Mesodermal cell (in vitro differentiated cells): ENCODE measurements around the gene TMEM9B.
"Not testable (repeated sequence)": the region's sequence is repeated elsewhere in the genome, so short reads cannot be mapped to it uniquely, and the experiment has no call there.

ENCODE experiments used
- H3K27ac ChIP-seq: 2 replicates; pipeline ENCODE4 v1.7.0; 2013; ENCODE audit warnings: mild to moderate bottlenecking, low read depth, low read length, moderate library complexity; ENCODE audit not compliant: severe bottlenecking
- H3K36me3 ChIP-seq: 2 replicates; pipeline ENCODE4 v1.7.1; 2013; ENCODE audit warnings: mild to moderate bottlenecking, low read length, moderate library complexity; ENCODE audit not compliant: control insufficient read depth, insufficient read depth
- H3K4me1 ChIP-seq: one replicate; pipeline ENCODE4 v1.7.1; 2013; ENCODE audit warnings: mild to moderate bottlenecking, low read length; ENCODE audit not compliant: insufficient read depth, control insufficient read depth, poor library complexity, severe bottlenecking
- H3K4me3 ChIP-seq: 2 replicates; pipeline ENCODE4 v1.7.0; 2013; ENCODE audit warnings: low read length, control low read depth, mild to moderate bottlenecking; ENCODE audit not compliant: insufficient read depth, poor library complexity, severe bottlenecking; ENCODE audit errors: extremely low read depth
- H3K9me3 ChIP-seq: 2 replicates; pipeline ENCODE4 v1.7.1; 2013; ENCODE audit warnings: mild to moderate bottlenecking, low read length, moderate library complexity; ENCODE audit not compliant: control insufficient read depth
- WGBS, 2 experiments: methylation state at CpG; one replicate each; pipeline ENCODE4 v1.1.5; 2013; ENCODE audit warnings: missing lambda C conversion rate in 2 of 2; ENCODE audit not compliant: insufficient coverage in 2 of 2; 5-methylcytosine and 5-hydroxymethylcytosine counted together

Gene TMEM9B

GRCh38 chr11:8947230-8947943 lies 16.9 kb downstream of the TMEM9B start:
- Histone ChIP-seq H3K4me3 (no peak overlapping the region), H3K9me3 (no peaks in the 10 kb centered on the region), H3K36me3 (peaks cover 27% of the 10 kb centered on the region), H3K27ac (no peak overlapping the region), H3K4me1 (peaks cover 8% of the 10 kb centered on the region)
- 86 to 100% methylated on average over 1 of the region's 4 CpGs for WGBS, 2 experiments

GRCh38 chr11:8942518-8943066 lies 21.6 kb downstream of the TMEM9B start, which contains the start of gene ASCL3:
ASCL3 (minus strand) TSS chr11:8943016; CDS start chr11:8938161, 4,855 bp downstream.
- WGBS, 2 experiments, result 100% methylated on average over 1 of the region's 5 CpGs; no CpG with 5 or more reads in 1 of the 2 experiments
- H3K9me3 ChIP-seq, result no peaks in the 10 kb centered on the region

GRCh38 chr11:8941341-8942103 lies 22.7 kb downstream of the TMEM9B start:
- H3K4me3 ChIP-seq, result no peak overlapping the region
- WGBS, 2 experiments, result 84 to 94% methylated on average over 4 to 6 of the region's 8 CpGs

More at GRCh38 chr11:8942518-8943066, 21.6 kb downstream of the TMEM9B start, which contains the start of gene ASCL3:
- Histone ChIP-seq H3K36me3 (peaks cover 4% of the 10 kb centered on the region), H3K27ac (no peak within 1 kb of the TSS), H3K4me3 (no peak within 1 kb of the TSS), H3K4me1 (peaks cover 2% of the 10 kb centered on the region)

DNA sequence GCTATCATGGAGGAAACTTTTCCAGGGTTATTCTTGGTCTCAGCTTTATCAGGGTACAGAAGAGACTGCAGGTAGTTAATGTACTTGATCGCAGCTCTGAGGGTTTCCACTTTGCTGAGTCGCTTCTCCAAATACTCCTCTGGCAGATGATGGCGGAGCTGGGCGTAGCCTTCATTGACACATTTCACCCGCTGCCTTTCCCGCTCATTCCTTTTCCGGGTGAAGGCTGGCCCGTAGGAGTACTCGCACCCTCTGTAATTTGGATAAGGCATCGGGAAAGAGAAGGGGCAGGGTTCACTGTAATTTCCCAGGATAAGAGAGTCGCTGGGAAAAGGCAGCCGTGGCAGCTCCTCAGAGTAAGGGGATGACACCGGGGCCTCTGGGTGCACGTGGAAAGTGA lies 26.6 kb downstream of the TMEM9B start:
- Histone ChIP-seq H3K36me3 (no peaks in the 10 kb centered on the region), H3K4me1 (peaks cover 24% of the 10 kb centered on the region), H3K27ac (no peak overlapping the region), H3K9me3 (no peaks in the 10 kb centered on the region), H3K4me3 (no peak overlapping the region)
- WGBS, 2 experiments, result 90 to 93% methylated on average over 12 of the region's 14 CpGs

More at GRCh38 chr11:8941341-8942103, 22.7 kb downstream of the TMEM9B start:
- H3K27ac ChIP-seq, result no peak overlapping the region
- H3K9me3 ChIP-seq, result no peaks in the 10 kb centered on the region
- no peaks in the 10 kb centered on the region for H3K4me1 ChIP-seq
- H3K36me3 ChIP-seq, result no peaks in the 10 kb centered on the region

DNA sequence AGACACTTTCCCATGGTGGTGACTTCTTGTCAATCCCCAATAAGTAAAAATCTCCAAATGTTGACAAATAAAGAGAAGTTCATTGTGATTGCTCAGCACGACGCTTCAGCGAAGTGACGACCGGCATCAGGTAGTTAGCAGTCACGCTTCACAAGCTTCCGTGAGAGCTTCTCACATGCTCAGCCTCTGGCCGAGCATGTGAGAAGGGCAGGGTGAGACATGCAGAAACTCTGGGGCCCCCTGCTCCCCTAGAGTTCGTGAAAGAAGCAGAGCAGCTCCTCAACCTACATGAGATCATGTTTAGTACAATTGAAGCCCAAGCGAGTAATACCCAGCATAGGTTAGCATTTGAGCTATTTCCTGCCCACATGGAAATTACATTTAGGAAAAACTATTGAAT lies 27.1 kb downstream of the TMEM9B start:
- H3K27ac ChIP-seq, result no peak overlapping the region
- no peak overlapping the region for H3K4me3 ChIP-seq
- no peaks in the 10 kb centered on the region for H3K9me3 ChIP-seq
- no peaks in the 10 kb centered on the region for H3K36me3 ChIP-seq
- WGBS, 2 experiments, result 94 to 97% methylated on average over 10 of the region's 10 CpGs
- H3K4me1 ChIP-seq, result peaks cover 27% of the 10 kb centered on the region

- peaks cover 28% of the 10 kb centered on the region for H3K4me1 ChIP-seq
- H3K9me3 ChIP-seq, H3K36me3 ChIP-seq, H3K4me3 ChIP-seq: not testable (repeated sequence)
- peak overlapping the region; percentile 79 for H3K27ac ChIP-seq
- no CpG with 5 or more reads among the region's 2 CpGs for WGBS, 2 experiments
Measured at GRCh38 chr11:8935789-8936188, 28.5 kb downstream of the TMEM9B start.

DNA sequence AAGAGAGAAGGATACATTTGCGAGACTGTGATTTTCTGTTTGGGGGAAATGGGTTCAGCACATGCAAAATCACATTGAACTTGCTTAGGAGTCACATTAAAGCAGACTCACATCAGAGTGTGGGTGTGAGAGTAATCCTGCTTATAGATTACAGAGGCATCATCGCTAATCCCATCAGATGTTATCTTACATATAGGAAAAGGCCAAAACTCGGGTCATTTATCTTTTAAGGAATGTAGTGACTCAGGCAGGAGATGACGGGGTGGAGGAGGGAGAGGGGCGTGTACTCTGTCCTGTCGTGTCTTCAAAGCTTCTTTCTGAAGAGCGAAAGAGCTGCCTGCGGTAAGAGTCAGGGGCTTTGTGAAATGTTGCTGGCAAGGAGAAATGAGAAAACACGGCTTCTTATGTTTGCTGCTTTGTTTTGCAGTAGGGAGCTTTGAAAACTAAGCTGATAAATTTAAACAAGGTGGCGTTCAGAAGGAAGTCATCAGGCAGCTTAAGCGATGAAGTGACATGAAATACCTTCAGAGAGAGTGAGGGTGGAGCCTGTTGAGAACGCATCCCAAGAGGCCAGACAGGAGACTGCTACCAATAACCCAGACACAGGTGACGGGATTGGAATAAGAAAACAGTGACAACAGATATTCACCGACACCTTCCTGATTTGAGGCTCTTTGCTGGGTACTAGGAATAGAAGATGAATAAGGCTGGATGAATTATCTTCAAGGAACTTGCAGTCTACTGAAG lies 29.3 kb downstream of the TMEM9B start:
- H3K36me3 ChIP-seq, result no peaks in the 10 kb centered on the region
- no peak overlapping the region for H3K4me3 ChIP-seq
- H3K4me1 ChIP-seq, result peaks cover 32% of the 10 kb centered on the region
- no peaks in the 10 kb centered on the region for H3K9me3 ChIP-seq
- WGBS, 2 experiments, result 37 to 44% methylated on average over 12 of the region's 14 CpGs
- H3K27ac ChIP-seq, result peak overlapping the region; percentile 79

- WGBS, 2 experiments, result 86 to 90% methylated on average over 5 to 6 of the region's 6 CpGs
- H3K27ac ChIP-seq, result peak overlapping the region; percentile 1
- H3K9me3 ChIP-seq, result no peaks in the 10 kb centered on the region
- H3K4me1 ChIP-seq, result peaks cover 32% of the 10 kb centered on the region
- no peaks in the 10 kb centered on the region for H3K36me3 ChIP-seq
- no peak overlapping the region for H3K4me3 ChIP-seq
Measured at GRCh38 chr11:8933931-8934330, 30.3 kb downstream of the TMEM9B start.

GRCh38 chr11:8932564-8933180 lies 31.6 kb downstream of the TMEM9B start, which contains the start of gene C11orf16:
C11orf16 (minus strand) TSS chr11:8932947; CDS start chr11:8932308, 639 bp downstream.
- peaks cover 32% of the 10 kb centered on the region for H3K4me1 ChIP-seq

More at GRCh38 chr11:8932564-8933180, 31.6 kb downstream of the TMEM9B start, which contains the start of gene C11orf16:
- Histone ChIP-seq H3K9me3 (no peaks in the 10 kb centered on the region), H3K27ac (peak within 1 kb of the TSS; percentile 1), H3K4me3 (no peak within 1 kb of the TSS), H3K36me3 (no peaks in the 10 kb centered on the region)
- 79 to 81% methylated on average over 6 to 12 of the region's 12 CpGs for WGBS, 2 experiments
